HG02642 (cell line): Measurements from ENCODE around the gene KCNC4.

ENCODE experiments used
- ATAC-seq: cut with Tn5 transposase; IDR thresholded peaks from one replicate; pipeline ENCODE4 v1.9.1; 2021; ENCODE audit warnings: mild to moderate bottlenecking; ENCODE audit not compliant: unreplicated experiment, poor library complexity

KCNC4 gene

DNA sequence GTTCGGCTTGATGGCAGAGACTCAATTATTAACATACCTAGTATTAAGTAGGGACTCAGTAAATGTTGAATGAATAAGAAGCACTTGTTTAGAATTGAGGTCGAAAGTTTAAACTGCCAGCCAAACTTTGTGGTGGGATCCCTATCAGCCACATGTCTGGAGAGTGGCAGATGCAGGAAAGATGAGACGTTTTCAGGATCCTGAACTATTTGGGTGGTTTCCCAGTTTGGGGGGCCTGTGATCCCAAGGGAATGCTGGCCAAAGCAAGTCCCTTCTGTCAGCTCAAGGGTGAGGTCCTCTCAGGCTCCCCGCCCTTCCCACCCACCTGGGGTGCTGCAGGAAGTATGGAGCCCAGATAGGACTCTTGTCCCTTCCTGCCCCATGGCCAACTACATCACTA lies 38.6 kb downstream of the KCNC4 start:
- ATAC-seq: no peak

DNA sequence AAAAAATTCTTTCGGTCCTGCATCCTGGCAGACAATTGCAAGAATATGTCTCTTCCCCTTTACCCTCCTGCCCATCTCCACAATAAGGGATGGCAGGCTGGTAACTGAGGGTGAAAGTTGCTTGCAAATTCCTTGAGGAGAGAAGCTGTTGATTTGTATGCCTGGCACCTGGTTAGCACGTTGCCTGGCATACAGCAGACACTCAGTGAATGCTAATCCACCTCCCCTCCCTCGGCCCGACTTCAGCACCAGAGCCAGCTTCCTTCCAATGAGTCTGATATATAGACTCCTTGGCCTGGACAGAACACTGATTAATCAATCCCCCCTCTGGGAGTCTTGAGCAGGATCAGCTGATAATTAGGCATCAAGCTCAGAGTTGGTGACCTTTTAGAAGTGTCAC lies 39.1 kb downstream of the KCNC4 start:
- no peak for ATAC-seq

DNA sequence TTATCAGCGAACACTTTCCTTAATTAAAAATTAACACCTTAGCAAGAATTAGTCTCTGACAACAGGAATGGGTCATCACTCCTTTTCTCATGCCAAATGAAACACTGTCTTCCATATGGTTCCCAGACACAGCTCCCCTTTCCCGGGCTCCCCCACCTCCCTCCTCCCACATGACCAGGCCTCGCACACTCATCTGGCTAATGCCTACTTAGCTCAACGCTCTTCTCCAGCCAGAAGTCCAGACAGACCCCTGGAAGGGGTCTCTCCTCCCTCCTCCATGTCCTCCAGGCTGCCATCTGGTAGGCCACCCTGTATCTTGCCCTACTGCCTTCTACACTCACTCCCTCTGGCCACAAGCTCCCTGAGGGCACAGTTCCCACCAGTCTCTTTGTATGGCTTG lies 39.9 kb downstream of the KCNC4 start:
- no peak for ATAC-seq

DNA sequence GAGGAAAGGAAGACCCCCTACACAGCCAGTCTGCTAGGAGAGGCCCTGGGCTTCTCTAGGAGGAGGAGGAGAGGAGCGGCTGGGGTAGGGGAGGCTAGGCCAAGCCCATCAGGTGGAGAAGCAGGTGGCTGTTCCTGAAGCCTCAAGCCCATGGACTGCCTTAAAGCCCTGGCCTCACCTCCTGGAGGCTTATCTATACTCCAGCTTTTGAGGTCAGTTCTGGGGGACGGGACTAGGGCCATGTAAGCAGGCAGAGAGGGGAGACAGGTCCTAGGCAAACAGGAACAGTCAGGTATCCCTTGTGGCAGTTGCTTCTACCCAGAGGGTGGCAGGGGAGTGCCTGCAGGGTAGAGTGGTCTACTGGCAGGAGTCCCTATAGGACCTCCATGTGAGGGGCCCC lies 40.6 kb downstream of the KCNC4 start:
- ATAC-seq: no peak

DNA sequence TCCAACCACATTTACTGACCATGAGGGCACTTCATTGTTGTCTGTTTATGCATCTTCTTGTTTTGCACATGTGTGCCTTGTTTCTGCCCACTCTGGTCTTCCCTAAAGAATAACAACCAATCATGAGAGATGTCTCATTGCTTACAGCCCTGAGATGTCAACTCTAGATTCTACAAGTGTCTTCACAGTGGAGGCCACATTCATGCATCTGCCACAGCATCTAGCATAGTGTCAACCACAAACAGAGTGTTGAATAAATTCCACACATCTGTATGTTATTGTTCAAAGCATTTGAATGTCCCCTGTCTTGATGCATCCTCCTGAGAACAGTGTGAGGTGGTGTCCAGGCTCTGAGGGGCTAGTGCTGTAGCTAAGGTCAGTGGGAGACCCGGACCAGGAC lies 43.1 kb downstream of the KCNC4 start:
- no peak for ATAC-seq

DNA sequence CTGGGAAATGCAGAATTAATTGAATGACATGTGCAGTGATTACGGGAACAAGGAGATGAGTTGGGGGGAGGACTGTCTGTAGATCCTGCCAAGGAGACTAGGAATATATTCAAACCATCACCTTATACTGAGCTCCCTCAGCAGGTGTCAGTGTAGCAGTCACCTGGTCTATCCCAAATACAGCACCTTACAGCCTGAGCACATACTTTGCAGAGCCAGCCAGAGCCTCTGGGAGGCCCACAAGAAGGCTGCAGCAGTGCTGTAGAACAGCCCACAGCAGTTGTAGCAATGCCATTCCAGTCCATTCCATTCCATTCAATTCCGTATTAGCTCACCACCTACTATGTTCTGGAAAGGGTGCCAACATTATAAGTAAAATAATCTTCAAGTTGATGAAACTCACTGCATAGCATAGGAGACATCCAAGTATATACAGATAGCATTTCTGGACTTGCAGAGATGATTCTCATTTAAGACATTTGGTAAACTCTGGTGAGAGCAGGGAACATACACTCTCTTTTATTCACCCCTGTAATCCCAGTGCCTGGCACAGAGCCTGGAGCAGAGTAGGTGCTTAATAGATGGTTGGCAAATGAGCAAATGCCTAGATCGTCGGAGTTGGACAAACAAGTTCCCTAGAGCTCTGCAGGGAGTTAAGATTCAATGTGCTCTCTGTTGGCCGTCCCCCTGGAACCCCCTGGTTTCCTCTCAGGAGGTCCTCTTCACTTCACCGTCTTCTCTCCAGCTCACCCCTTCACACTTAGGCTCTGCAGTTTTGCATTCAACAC lies 44.7 kb downstream of the KCNC4 start:
- no peak for ATAC-seq

DNA sequence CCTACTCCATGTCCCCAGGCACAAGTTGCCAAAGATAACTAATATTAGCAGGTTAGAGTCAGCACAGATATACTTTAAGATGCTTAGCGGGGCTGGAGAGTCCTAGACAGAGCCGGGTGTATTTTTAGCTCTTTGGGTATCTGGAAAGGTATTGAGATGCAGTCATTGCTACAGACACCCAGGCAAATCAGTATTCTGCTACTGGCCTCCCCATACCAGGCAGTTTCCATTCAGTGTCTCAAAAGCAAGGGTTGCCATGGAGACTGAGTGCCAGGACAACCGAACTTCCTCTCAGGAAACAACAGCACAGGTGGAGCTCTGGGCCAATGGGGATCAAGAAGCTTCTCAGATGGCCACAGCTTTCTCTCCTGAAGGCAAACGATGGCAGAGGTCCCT lies 45.3 kb downstream of the KCNC4 start:
- no peak for ATAC-seq

DNA sequence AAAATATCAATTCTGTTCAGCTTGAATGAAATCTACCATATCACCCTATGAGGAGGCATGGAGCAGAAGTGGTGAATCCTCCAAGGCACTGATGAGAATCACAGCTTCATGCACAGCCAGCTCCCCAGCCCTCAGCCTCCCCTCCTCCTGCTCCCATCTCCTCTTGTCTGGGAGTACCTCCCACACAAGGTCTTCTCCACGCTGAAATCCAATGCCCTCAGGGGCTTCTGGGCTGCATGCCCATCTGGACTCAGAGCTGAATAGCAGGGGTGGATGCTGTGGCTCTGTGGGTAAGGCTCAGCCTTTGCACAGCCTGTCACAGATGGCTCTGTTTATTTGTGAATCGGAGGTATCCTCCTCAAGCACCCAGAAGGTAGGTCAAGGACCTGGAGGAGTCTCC lies 48.6 kb downstream of the KCNC4 start:
- no peak for ATAC-seq

DNA sequence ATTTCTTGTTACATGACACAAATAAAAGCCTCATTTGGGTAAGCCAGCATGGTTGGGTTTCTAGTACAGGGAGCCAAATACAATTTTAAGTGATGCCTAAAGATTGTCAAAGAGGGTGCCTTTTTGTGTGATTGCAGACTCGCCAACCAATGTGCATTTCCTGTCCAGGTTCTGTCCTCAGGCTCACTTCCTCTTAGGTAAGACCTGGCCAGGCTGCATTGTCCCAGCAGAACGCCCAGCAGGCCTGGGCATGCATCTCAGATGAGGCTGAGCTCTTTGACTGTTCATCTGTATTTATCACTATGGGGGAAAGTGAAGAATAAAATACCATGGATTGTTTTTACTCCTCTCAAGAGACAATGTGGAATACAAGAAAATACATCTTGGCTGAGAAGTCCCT lies 49.7 kb downstream of the KCNC4 start:
- no peak for ATAC-seq
